ENCODE measurements around the gene PCED1A. TPM values are rescaled to one million over a fixed set of nuclear protein-coding genes. Genes with fewer than 3 reads are reported as not detected.
"Not testable (repeated sequence)": the region's sequence is repeated elsewhere in the genome, so short reads cannot be mapped to it uniquely, and the experiment has no call there.

PCED1A gene
- total RNA-seq, 1 donor from 2014 or later: 42.2 TPM

DNA sequence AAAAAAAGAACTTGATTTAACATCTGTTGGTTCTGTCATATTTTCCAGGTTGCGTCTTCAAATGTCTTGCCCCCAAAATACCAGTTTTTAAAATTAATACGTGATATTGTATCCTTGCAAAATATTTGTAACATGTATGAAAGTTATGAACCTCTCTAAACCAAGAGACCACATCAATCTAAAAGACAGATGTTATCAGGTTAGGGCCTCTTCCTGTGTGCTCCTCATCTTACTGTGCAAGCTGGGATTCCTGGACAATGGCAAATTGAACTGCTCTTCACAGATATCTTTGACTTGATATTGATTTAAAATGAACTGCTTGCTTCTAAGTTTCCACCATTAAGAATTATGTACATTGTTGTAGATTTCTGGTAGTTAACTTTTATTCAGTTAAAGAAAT, 14.7 kb downstream of the PCED1A start:
- no peak for DNase-seq

DNA sequence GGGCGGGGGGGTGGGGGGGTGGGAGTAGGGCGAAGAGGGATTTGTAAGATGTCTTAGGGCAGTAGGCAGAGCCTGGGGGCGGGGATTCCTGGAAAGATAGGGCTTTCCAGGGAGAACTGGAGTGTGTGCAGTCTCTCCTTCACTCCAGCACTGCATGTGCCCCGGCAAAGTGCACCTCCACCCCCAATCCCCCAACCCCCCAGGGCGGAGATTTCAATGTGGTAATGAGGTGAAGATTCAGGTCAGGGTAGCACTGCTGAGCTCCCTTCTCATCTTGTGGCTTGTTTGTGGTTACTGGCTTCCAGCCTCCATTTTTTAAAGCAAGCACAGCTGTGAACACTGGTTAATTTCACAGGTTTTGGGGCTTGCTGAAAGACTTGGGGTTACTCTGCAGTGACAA, 18.4 kb downstream of the PCED1A start:
- no peak for DNase-seq

DNA sequence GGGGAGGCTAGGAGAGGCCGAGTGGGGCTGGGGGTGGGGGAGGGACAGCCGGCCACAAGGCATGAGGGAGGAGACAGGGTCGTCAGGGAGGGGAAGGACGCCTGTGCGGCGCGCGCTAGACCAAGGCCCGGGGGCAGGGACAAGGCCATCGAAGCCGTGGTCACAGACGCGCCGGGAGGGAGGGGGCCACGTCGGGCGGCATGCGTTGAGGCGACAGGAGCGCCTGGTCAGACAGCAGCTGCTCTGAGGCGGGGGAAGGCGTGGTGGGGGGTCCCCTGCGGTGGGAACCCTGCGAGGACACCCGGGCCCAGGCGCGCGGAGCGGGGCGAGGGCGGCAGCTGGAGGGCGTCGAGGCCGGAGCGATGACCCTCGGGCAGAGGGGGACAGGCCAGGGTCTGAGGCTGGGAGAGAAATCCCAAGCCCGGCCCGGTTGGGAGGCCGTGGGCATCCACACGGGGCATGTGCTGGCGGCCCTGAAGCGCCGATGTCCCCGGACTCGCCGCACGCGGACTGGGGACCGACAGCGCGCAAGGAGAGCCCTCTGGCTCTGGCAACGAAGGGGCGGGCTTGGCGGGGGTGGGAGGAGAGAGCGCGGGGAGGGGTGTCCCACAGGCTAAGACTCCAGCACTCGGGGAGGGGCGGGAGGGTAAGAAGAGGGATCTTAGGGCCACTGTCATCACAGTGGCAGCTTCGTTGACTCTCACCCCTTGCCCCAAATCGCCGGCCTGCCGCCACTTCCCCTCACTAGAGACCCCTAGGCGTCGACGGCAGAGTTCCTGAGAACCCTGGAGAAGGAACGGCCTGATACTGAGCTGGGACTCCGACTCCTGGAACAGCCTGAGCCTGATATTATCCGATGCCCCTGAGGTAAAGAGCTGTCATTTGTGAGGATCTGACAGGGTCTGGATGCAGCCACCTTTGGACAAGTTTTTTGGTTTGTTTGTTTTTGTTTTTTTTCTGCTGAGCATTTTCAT, 19.3 kb downstream of the PCED1A start:
- no peak for DNase-seq

DNA sequence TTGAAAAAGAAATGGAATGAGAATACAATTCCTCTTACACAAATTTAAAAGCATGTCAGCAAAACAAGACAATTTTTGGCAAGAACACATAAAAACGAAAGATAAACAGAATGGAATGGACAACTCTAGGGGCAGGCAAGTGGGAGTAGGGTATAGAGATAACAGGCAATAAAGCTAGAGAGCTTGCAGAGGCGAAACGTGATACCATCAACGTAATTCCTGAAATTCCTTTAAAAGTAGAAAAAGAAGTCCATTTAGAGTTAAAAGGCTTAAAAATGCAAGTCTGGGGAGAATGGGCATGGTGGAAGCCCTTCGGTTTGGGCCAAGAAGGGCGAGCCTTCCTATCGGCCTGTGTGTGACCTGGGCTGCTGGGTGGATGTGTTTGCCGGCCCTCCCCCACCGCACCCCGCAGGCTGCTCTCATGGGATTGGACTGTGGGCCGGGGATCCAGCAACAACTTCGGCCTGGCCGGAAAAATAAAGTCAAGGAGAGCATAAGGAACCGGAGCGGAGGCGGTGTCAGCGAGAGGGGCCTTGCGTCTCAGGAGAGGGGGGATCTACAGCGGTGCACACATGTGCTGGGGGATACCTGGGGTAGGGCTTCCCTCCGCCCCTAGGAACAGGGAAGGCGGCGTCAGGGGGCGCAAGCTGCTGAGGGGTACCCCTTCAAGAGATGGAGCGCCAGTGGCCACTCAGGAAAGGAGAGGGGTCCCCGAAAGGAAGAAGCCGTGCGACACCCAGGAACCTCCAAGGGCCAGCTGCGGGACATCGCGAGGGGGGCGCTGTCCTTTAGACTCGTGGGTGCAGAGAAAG, 20.2 kb downstream of the PCED1A start:
- DNase-seq: no peak

DNA sequence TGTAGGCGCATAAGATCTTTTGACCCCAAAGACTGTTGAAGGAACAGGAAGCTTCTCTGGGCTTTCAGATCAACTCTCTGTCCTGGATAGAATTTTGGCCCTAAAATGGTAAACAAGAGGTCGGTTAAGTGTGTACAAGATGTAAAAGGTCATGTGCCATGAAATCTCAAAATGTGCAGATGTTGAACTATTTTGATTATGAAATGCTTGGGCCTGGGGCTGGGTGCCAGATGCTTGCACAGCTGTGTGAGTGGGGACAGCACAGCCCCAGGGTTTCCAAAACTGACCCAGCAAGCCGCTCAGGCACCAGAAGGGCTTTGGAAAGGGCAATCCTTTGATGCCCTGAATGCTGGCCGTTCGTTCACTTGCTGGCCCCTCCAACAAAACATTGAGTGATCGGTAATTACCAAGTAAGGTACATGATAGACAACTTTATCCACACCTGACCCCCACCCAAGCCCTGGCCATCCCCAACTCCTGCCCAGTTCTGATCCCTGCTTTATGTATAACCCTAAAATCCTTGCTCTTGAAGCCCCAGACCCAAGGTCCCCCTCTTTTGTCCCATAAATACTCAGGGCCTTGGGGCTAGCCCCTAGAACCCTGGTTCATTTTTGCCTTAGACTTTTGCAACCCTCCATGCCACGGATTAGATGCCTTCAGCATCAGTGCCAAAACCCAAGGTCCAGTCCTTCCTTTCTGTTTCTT, 22.4 kb downstream of the PCED1A start:
- no peak for DNase-seq

DNA sequence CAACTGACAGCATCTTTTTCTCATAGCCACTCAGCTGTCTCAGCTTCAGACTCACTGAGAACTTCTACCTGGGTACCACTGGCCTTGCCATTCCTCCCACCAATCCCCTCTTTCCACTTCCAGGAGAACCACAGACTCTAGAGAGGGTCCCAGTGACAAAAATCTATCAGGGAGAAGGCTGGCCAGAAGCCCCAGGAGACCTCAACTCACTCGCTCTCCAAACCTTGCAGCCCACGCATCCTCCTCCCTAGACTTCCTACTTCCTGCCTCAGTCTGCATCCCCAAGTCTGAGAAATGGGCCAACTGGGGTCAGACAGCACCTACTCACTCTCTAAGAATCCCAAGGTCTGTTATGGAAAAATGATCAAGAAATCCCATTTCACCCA, 23.1 kb downstream of the PCED1A start:
- DNase-seq: no peak

DNA sequence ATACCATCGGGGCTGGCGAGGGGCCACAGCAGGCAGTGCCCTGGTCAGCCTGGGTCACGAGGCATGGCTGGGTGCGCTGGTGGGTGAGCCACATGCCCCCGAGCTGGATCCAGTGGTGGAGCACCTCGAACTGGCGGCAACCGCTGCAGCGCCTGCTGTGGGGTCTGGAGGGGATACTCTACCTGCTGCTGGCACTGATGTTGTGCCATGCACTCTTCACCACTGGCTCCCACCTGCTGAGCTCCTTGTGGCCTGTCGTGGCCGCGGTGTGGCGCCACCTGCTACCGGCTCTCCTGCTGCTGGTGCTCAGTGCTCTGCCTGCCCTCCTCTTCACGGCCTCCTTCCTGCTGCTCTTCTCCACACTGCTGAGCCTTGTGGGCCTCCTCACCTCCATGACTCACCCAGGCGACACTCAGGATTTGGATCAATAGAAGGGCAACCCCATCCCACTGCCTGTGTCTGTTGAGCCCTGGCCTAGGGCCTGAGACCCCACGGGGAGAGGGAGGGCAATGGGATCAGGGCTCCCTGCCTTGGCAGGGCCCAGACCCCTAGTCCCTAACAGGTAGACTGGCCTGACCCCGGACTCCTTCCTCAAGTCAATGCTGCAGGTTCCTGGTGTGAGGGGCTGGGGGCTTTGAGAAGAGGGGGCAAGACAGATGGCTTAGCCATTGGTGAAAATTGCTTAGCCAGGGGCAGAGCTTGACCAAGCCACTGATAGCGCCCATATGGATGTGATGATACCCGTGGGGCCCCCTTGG, 23.7 kb downstream of the PCED1A start:
- no peak for DNase-seq

DNA sequence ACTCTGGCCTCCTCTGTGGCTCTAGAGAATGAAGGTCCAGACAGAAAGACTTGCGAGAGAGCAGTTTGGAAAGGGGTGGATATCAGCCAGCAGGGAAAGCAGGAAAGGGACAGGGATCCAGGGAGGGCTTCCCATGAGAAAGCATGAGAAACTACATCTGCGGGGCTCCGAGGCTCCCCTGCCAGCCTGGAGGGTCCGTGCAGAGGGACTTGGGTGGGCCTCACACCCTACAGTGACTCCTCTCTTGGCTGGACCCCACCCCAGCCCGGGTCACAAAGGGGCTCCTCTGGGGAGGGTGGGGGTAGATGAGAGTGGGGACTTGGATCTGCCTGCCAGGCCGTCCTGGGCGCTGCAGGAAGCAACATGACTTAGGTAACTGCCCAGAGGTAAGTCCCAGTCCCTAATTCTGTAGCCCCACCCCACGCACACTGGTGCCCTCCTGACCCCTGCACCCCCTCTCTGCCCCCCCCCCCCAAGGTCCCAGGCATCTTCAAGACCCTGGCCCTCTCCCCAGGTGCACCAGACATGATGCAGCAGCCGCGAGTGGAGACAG, 24.3 kb downstream of the PCED1A start, which contains the start of gene TMEM239:
Gene TMEM239 (plus strand): TSS at position 335 of the 553 bp plus-strand sequence. CDS start 191 bp downstream, at position 526.
- DNase-seq: no peak

DNA sequence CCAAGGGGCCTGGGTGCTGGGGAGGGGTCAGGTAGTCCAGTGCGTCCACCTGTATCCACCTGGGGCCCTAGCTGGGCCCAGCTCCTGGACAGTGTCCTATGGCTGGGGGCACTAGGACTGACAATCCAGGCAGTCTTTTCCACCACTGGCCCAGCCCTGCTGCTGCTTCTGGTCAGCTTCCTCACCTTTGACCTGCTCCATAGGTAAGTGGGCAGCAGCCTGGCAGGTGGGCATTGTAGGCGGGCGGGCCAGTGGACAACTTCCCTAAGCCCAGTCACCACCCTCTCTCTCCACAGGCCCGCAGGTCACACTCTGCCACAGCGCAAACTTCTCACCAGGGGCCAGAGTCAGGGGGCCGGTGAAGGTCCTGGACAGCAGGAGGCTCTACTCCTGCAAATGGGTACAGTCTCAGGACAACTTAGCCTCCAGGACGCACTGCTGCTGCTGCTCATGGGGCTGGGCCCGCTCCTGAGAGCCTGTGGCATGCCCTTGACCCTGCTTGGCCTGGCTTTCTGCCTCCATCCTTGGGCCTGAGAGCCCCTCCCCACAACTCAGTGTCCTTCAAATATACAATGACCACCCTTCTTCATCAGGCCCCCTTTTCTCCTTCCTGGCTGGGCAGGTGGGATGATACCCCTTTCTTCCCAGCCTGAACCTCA, 25.1 kb downstream of the PCED1A start:
- no peak for DNase-seq

DNA sequence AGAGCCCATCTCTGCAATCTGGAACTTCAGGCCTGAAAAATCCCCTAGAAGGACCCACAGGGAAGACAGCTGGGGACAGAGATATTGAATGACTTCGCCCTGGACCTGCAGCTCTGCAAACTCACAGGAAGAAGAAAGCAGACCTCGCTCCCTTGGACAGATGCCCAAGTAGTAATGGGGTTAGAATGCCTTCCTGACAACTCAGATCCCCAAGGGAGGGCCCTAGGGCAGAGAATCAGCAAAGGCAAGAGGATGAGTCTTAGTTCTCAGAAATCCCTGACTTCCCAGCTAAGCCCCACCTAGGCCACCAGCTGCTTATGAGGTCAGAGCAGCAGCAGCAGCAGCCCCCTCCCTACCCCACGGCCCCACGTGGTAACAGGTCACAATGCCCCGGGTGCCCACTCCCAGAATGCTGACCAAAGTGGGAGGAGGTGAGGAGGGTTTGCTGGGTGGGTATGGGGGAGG, 25.8 kb downstream of the PCED1A start, which contains the start of gene C20orf141:
Gene C20orf141 (plus strand): TSS at position 401 of the 465 bp plus-strand sequence. CDS start 198 bp downstream, outside the sequence.
- peak; percentile 79 for DNase-seq

DNA sequence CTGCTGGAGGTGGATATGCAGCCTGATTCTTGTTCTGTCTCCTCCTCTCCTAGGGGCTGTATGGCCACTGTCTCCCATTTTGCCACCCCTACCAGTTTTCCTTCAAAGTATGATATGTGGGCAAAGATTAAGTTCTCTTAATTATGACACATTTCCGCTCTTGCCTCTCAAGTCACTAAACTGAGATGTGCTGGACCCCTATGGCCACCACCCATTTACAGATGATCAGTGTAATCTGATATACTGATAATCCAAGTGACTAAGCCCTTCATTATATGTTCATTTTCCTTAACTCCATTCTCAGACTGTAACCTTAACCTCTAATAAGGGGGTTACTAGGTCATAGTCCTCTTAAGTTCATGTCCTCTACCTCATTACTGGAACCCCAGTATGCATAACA, 26.4 kb downstream of the PCED1A start:
- no peak for DNase-seq

DNA sequence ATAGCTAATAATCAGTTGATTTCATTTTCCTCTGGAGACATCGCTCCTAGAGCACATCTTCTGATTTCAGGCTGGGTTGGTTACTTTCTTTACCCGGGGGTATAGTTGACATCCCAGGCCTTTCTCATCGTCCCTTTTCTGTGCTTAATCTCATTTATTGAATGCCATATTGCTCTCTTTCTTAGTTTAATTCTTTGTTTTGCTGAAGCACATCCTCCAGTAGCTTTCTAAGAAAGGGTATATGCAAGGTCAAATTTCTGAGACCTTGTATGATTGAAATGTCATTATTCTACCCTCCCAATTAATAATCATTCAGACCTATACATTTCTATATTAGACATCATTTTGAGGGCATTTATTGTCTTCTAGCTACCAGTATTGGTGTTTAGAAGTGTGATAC, 28.3 kb downstream of the PCED1A start:
- no peak for DNase-seq

DNA sequence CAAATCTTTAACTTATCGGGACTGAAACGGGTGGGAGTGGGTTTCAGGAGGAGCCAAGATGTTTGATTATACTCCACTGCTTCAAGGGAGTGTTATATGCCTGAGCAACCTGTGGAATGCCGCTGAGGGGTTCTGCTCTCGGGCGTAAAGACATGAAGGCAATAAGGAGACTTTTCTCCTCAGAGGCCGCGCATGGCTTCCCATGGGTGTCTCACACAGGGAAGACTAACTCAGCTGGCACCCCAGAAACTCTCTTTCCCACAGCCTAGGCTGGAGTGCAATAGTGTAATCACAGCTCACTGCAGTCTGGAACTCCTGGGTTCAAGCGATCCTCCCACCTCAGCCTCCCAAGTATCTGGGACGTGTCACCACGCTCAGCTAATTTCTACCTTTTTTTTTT, 30.8 kb downstream of the PCED1A start:
- no peak for DNase-seq

DNA sequence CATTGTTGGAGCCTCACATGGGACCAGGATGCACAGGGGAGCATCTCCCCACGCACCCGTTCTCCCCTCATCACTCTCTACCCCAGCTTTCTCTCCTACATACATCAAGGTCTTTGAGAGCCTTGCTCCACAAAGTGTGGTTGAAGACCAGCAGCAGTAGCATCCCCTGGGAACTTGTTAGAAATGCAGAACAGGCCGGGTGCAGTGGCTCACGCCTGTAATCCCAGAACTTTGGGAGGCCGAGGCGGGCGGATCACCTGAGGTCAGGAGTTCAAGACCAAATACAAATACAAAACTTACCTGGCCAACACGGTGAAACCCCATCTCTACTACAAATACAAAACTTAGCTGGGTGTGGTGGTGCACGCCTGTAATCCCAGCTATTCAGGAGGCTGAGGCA, 32.5 kb downstream of the PCED1A start:
- DNase-seq: not testable (repeated sequence)

DNA sequence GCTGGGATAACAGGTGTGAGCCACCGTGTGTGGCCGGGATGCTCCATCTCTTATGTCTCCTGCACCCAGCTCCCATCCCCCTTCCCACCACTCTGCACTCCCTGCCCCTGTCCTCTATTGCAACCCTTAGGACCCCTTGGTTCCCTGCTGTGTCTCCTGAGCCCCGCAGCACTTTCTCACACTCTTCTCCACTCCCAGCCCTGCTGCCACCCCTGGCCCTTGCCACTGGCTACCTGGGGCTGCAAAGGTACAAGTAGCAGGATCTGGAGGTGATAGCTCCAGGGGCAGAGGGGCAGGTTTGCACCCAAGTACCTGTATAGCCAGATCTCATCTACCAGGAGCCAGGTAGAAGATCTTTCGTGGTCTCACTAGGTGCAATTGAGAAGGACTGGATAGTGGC, 33.4 kb downstream of the PCED1A start:
- DNase-seq: no peak

DNA sequence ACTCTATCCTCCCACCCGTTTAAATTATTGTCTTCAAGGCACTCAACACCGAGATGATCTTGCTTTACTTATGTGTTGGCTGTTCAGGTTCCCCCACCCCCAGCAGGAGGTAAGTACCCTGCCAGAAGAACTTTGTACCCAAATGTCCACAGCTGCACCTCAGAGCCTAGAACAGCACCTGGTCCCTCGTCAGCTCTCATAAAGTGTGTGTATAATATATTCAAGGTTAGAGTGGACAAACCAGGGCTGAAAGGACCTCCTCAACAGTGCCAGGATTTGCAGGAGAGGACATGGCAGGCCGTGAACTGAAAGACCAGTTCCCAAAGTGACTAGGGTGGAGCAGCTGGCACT, 34.1 kb downstream of the PCED1A start:
- DNase-seq: no peak

DNA sequence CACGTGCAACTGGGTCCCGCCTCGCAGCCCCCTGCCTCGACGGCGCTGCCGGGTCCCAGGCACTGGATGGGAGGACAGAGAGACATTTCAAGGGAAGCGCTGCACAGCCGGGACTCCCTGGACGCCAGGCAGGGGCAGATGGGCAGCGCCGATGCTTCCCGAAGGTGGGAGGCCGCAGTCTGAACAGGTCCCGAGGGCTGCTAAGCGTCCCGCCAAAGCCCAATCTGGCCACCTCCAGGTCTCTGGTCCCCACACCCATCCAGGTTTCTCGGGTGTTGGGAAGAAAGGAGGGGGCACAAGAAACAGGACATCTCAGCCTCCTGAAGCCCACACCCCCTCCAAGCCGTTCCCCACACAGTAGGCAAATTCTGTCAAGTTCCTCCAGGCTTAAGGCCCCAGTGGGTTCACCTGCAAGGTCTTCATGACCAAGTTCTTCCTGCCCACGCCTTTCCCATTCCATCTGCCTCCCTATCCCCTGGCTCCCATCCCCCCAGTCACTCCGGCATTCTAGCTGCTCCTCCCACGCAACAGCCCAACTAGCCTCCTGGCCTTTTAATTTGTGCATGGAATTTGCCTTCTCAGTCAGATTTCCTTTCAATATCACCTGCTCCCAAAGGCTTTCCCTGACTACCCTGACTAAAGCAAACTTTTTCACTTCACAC, 34.6 kb downstream of the PCED1A start:
- no peak for DNase-seq

DNA sequence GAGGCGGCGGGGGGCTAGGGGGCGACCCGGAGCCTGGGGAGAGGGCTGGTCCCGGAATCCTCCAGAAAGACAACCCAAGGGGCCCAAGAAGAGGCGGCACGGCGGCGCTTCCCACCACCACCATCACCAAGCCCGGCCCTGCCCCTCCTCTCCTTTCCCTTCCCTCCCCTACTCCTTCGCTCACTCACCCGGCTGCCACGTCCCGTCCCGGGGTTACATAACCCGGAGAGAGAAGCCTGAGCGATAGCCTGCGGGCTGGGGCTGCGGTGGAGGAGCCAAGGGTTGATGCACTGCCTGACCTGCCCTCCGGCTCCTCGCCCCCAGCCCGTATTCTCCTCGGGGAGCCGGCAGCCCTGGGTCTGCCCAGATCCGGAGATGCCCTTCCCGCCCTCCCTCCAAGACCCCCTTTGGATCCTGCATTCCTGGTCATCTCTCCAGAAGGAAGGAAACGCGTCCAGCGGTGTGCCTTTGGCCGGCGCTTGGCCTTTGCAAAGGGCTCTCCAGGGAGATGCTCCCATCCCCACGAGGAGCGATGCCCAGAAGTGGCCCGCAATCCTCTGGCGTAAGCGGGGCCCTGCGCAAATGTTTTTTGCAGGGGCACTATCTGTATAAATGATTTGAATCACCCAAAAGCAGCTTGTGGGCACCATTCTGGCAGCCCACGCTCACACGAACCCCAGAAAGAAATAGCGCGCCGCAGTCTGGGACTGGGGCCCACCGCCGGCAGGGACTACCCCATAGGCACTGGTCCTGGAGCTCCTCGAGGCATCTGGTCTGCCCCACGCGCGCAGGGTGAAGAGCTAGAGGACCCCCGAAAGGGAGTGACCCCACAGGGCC, 35.4 kb downstream of the PCED1A start:
- DNase-seq: no peak

DNA sequence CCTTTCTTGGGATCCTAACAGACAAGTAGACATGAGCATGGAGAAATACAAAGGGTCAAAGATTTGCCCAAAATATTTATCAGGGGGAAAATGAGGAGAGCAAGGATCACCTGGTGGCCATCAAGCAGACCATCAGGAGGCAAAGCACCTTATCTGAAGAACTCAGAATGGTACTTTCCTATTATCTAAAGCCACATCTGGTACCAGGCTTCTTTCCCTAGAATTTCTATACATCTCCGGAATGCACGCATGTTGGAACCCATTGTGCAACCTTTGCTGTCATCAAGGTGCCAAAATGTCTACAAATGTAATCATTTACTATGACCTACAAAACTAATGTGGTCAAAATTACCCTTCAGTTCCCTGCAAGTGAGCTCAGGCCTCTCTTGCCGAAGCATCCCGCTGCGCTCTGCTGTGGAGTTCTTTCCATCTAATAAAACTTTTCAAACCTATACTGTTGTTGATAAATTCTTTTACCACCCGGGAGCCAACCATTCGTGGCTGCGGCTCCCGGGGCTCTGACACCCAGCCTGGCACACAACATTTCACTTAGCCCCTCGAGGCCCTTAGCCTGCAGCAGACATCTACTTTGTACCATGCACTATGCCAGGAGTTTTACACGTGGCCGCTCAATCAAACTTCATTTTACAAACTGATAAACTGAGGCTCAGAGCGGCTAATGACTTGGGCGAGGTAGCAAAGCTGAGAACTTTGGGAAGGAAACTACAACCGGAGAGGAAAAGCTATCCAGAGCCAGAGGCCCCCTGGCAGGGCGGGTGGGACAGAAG, 36.2 kb downstream of the PCED1A start:
- DNase-seq: no peak
